HEK293T (cell line): Measurements from ENCODE around the gene ZNF710.

Source experiments
- CTCF ChIA-PET: fragments of 350-600 bp; formaldehyde crosslinking; extraction: SDS; loops from one replicate; lab custom pipeline; 2021; ENCODE audit warnings: antibody characterized with exemption, inconsistent platforms; lab: Yijun Ruan, JAX
- POLR2A ChIA-PET: fragments of 350-600 bp; formaldehyde crosslinking; extraction: SDS; loops from one replicate; lab custom pipeline; 2020; ENCODE audit warnings: antibody characterized with exemption, inconsistent platforms; lab: Yijun Ruan, JAX
- DNase-seq: peaks from one replicate; pipeline ENCODE4 v3.0.0; 2012; ENCODE audit warnings: mixed read lengths; ENCODE audit errors: extremely low spot score
- ARNT ChIP-seq: fragments of 450-650 bp; IDR thresholded peaks from 2 replicates; pipeline ENCODE4 v1.6.1; 2017; ENCODE audit warnings: mild to moderate bottlenecking
- BHLHE40 ChIP-seq: fragments of 450-650 bp; IDR thresholded peaks from 2 replicates; pipeline ENCODE4 v1.6.1; 2016; ENCODE audit warnings: mild to moderate bottlenecking, moderate library complexity, borderline replicate concordance
- CTBP1 ChIP-seq: fragments of 450-650 bp; IDR thresholded peaks from 2 replicates; pipeline ENCODE4 v1.6.1; 2016; ENCODE audit warnings: borderline replicate concordance
- ELF4 ChIP-seq: fragments of 450-650 bp; IDR thresholded peaks from 2 replicates; pipeline ENCODE4 v1.6.1; 2017; ENCODE audit warnings: antibody characterized with exemption
- FOXA1 ChIP-seq: fragments of 450-650 bp; IDR thresholded peaks from 2 replicates; pipeline ENCODE4 v1.6.1; 2016; ENCODE audit warnings: mild to moderate bottlenecking
- FOXK2 ChIP-seq: fragments of 450-650 bp; IDR thresholded peaks from 2 replicates; pipeline ENCODE4 v1.6.1; 2016; ENCODE audit warnings: mild to moderate bottlenecking
- FOXM1 ChIP-seq: fragments of 450-650 bp; IDR thresholded peaks from 2 replicates; pipeline ENCODE4 v1.6.1; 2017; ENCODE audit warnings: mild to moderate bottlenecking, borderline replicate concordance
- HDGF ChIP-seq: fragments of 450-650 bp; IDR thresholded peaks from 2 replicates; pipeline ENCODE4 v1.6.1; 2017; ENCODE audit warnings: antibody characterized with exemption, borderline replicate concordance
- L3MBTL2 ChIP-seq: fragments of 450-650 bp; conservative IDR thresholded peaks from 2 replicates; pipeline ENCODE4 v1.6.1; 2016; ENCODE audit warnings: mild to moderate bottlenecking
- LEF1 ChIP-seq: fragments of 450-650 bp; IDR thresholded peaks from 2 replicates; pipeline ENCODE4 v1.6.1; 2017; ENCODE audit warnings: mild to moderate bottlenecking, borderline replicate concordance
- NFRKB ChIP-seq: fragments of 450-650 bp; IDR thresholded peaks from 2 replicates; pipeline ENCODE4 v1.6.1; 2016; ENCODE audit warnings: mild to moderate bottlenecking, moderate library complexity
- PKNOX1 ChIP-seq: fragments of 450-650 bp; IDR thresholded peaks from 2 replicates; pipeline ENCODE4 v1.6.1; 2016
- SP1 ChIP-seq: fragments of 450-650 bp; IDR thresholded peaks from 2 replicates; pipeline ENCODE4 v1.6.1; 2017
- SUZ12 ChIP-seq: fragments of 450-650 bp; IDR thresholded peaks from 2 replicates; pipeline ENCODE4 v1.6.1; 2016; ENCODE audit warnings: mild to moderate bottlenecking
- TARDBP ChIP-seq: fragments of 450-650 bp; IDR thresholded peaks from 2 replicates; pipeline ENCODE4 v1.6.1; 2016
- ZNF384 ChIP-seq: fragments of 450-650 bp; IDR thresholded peaks from 2 replicates; pipeline ENCODE4 v1.6.1; 2016

Gene ZNF710

GRCh38 chr15:90043530-90044010 is 42.4 kb downstream of the ZNF710 start:
- POLR2A ChIA-PET, result no interaction called here
- TF ChIP-seq PKNOX1, result no peak
- TF ChIP-seq FOXA1, result no peak
- TF ChIP-seq FOXM1, result no peak
- TF ChIP-seq NFRKB, result no peak
- TF ChIP-seq CTBP1, result no peak
- no peak for TF ChIP-seq BHLHE40
- no peak for TF ChIP-seq SUZ12
- TF ChIP-seq L3MBTL2, result no peak
- TF ChIP-seq HDGF, result no peak
- no peak for TF ChIP-seq SP1
- TF ChIP-seq ARNT, result no peak
- no peak for TF ChIP-seq FOXK2
- TF ChIP-seq ELF4, result no peak
- no peak for TF ChIP-seq TARDBP
- CTCF ChIA-PET, result no interaction called here

GRCh38 chr15:90044191-90044590 is 43.1 kb downstream of the ZNF710 start:
- ChIA-PET POLR2A (no interaction called here), CTCF (no interaction called here)
- TF ChIP-seq SP1 (no peak), ARNT (no peak), PKNOX1 (no peak), FOXA1 (no peak), BHLHE40 (no peak), L3MBTL2 (no peak), FOXM1 (no peak), CTBP1 (no peak), LEF1 (no peak), ELF4 (no peak), NFRKB (no peak), FOXK2 (no peak), ZNF384 (no peak)
- DNase-seq, result no peak

More at GRCh38 chr15:90043530-90044010, 42.4 kb downstream of the ZNF710 start:
- no peak for DNase-seq

GRCh38 chr15:90044916-90045371 is 43.8 kb downstream of the ZNF710 start:
- no peak for TF ChIP-seq ELF4
- no peak for TF ChIP-seq PKNOX1
- TF ChIP-seq BHLHE40, result no peak
- TF ChIP-seq ARNT, result no peak
- no peak for TF ChIP-seq FOXM1
- ChIA-PET CTCF (interaction anchor here (0.7 to 1.0 kb wide), 2 partner anchors 17 to 168 kb away, joined by 3 read pairs; no protein-coding TSS in a partner anchor), POLR2A (interaction anchor here (0.8 kb wide), 1 partner anchor 470 kb away, joined by 3 read pairs; the partner anchor contains the start of gene TICRR)
- no peak for DNase-seq

GRCh38 chr15:90046289-90046688 is 45.2 kb downstream of the ZNF710 start:
- DNase-seq, result no peak
- TF ChIP-seq NFRKB (no peak), FOXM1 (no peak), ZNF384 (no peak), ARNT (no peak), SUZ12 (no peak), SP1 (no peak), HDGF (no peak), BHLHE40 (no peak), L3MBTL2 (no peak), FOXK2 (no peak), TARDBP (no peak), FOXA1 (no peak), PKNOX1 (no peak), LEF1 (no peak), CTBP1 (no peak)
- ChIA-PET CTCF (interaction anchor here (0.6 to 0.7 kb wide), 2 partner anchors 13 to 111 kb away, joined by 3 to 5 read pairs; no protein-coding TSS in a partner anchor), POLR2A (interaction anchor here (0.9 kb wide), 1 partner anchor 133 kb away, joined by 3 read pairs; the partner anchor contains the start of gene ARPIN)

- TF ChIP-seq HDGF (no peak), ZNF384 (no peak)
- POLR2A ChIA-PET, result interaction anchor here (0.6 kb wide), 1 partner anchor 436 kb away, joined by 3 read pairs; no protein-coding TSS in a partner anchor
- CTCF ChIA-PET, result no interaction called here
- no peak for DNase-seq
Measured at GRCh38 chr15:90046911-90047392, 45.8 kb downstream of the ZNF710 start.
